Measurements from ENCODE around the gene ARHGDIG.

ARHGDIG gene

GRCh38 chr16:282491-282890 is 2.1 kb downstream of the ARHGDIG start:
- no peaks in the 10 kb centered on the region for H4K20me1 ChIP-seq (ENCODE audit: control insufficient read depth, insufficient read depth, low read depth, low read length)
- TF ChIP-seq EZH2phosphoT487 (IDR thresholded peaks at IDR 0.05; ENCODE audit: borderline replicate concordance, low read length) = no peak
- no peak for TF ChIP-seq CTCF (IDR thresholded peaks at IDR 0.05; ENCODE audit: low read depth, low read length, poor library complexity, severe bottlenecking)
- H3K27ac ChIP-seq (ENCODE audit: low read depth, low read length) = no peak overlapping the region
- no peaks in the 10 kb centered on the region for H3K36me3 ChIP-seq (ENCODE audit: control insufficient read depth, low read length)
- no peaks in the 10 kb centered on the region for H3K79me2 ChIP-seq (ENCODE audit: control insufficient read depth, low read length)
- 0 out of 2 replicates have a peak, but pooled peaks cover 2% of the 10 kb centered on the region for H3K27me3 ChIP-seq (ENCODE audit: control insufficient read depth, low read length)
- no peak overlapping the region for H3K4me2 ChIP-seq (ENCODE audit: low read length)
- peaks cover 9% of the 10 kb centered on the region for H3K4me1 ChIP-seq (ENCODE audit: control insufficient read depth, low read length)
- no peaks in the 10 kb centered on the region for H3K9me3 ChIP-seq (ENCODE audit: control insufficient read depth, insufficient read depth, low read length)
- H3K4me3 ChIP-seq (ENCODE audit: low read length) = no peak overlapping the region
- no peaks in the 10 kb centered on the region for H3F3A ChIP-seq (ENCODE audit: control insufficient read depth, insufficient read depth)
- no peaks in the 10 kb centered on the region for H3K9me2 ChIP-seq (replicated peaks; ENCODE audit: control insufficient read depth, low read length)

GRCh38 chr16:283033-283805 is 2.8 kb downstream of the ARHGDIG start, which contains the start of gene PDIA2:
PDIA2 (plus strand) TSS chr16:283164; CDS start chr16:283170, 6 bp downstream.
- Histone ChIP-seq H3K9me3 (ENCODE audit: control insufficient read depth, insufficient read depth, low read length) (no peaks in the 10 kb centered on the region), H3F3A (ENCODE audit: control insufficient read depth, insufficient read depth) (no peaks in the 10 kb centered on the region), H3K27ac (ENCODE audit: low read depth, low read length) (no peak within 1 kb of the TSS), H3K4me2 (ENCODE audit: low read length) (no peak within 1 kb of the TSS), H3K36me3 (ENCODE audit: control insufficient read depth, low read length) (peaks cover 4% of the 10 kb centered on the region; the same call in 1 of the 2 replicates), H3K9me2 (replicated peaks; ENCODE audit: control insufficient read depth, low read length) (no peaks in the 10 kb centered on the region), H3K4me3 (ENCODE audit: low read length) (no peak within 1 kb of the TSS), H3K27me3 (ENCODE audit: control insufficient read depth, low read length) (0 out of 2 replicates have a peak, but pooled peaks cover 2% of the 10 kb centered on the region), H3K4me1 (ENCODE audit: control insufficient read depth, low read length) (peaks cover 9% of the 10 kb centered on the region), H3K79me2 (ENCODE audit: control insufficient read depth, low read length) (no peaks in the 10 kb centered on the region), H4K20me1 (ENCODE audit: control insufficient read depth, insufficient read depth, low read depth, low read length) (no peaks in the 10 kb centered on the region)
- TF ChIP-seq CTCF (IDR thresholded peaks at IDR 0.05; ENCODE audit: low read depth, low read length, poor library complexity, severe bottlenecking) (no peak), EZH2phosphoT487 (IDR thresholded peaks at IDR 0.05; ENCODE audit: borderline replicate concordance, low read length) (no peak)

- Histone ChIP-seq H3K4me1 (ENCODE audit: control insufficient read depth, low read length) (peaks cover 9% of the 10 kb centered on the region), H3K4me3 (ENCODE audit: low read length) (no peak overlapping the region)
- no peak for TF ChIP-seq EZH2phosphoT487 (IDR thresholded peaks at IDR 0.05; ENCODE audit: borderline replicate concordance, low read length)
- TF ChIP-seq CTCF (IDR thresholded peaks at IDR 0.05; ENCODE audit: low read depth, low read length, poor library complexity, severe bottlenecking) = no peak
Measured at GRCh38 chr16:284204-285120, 4.1 kb downstream of the ARHGDIG start.

More at GRCh38 chr16:284204-285120, 4.1 kb downstream of the ARHGDIG start:
- Histone ChIP-seq H3K27me3 (ENCODE audit: control insufficient read depth, low read length) (no peaks in the 10 kb centered on the region), H3F3A (ENCODE audit: control insufficient read depth, insufficient read depth) (no peaks in the 10 kb centered on the region), H3K9me2 (replicated peaks; ENCODE audit: control insufficient read depth, low read length) (no peaks in the 10 kb centered on the region), H3K27ac (ENCODE audit: low read depth, low read length) (no peak overlapping the region), H4K20me1 (ENCODE audit: control insufficient read depth, insufficient read depth, low read depth, low read length) (no peaks in the 10 kb centered on the region), H3K79me2 (ENCODE audit: control insufficient read depth, low read length) (no peaks in the 10 kb centered on the region), H3K4me2 (ENCODE audit: low read length) (peak overlapping the region; percentile 11; the same call in 1 of the 2 replicates), H3K36me3 (ENCODE audit: control insufficient read depth, low read length) (peaks cover 5% of the 10 kb centered on the region; the same call in 1 of the 2 replicates), H3K9me3 (ENCODE audit: control insufficient read depth, insufficient read depth, low read length) (no peaks in the 10 kb centered on the region)

Data from DOHH2 (cell line).